Caco-2 (cell line): ENCODE measurements around the gene YRDC. TPM values are rescaled to one million over a fixed set of nuclear protein-coding genes. Genes with fewer than 3 reads are reported as not detected.

Experiments
- BruUV-seq: library from RNA; stranded (reverse); fragments of 400-500 nt; replicated peaks from 2 replicates; lab custom pipeline; 2021; lab: Mats Ljungman, UMichigan
- CTCF ChIA-PET: fragments of 300-600 bp; sonication (Branson Sonifier 250); formaldehyde crosslinking; loops from one replicate; lab custom pipeline; 2022; ENCODE audit warnings: antibody characterized with exemption; lab: Charles Lee
- POLR2A ChIA-PET: fragments of 300-600 bp; sonication (Branson Sonifier 250); formaldehyde crosslinking; loops from one replicate; lab custom pipeline; 2022; ENCODE audit warnings: antibody characterized with exemption; lab: Charles Lee
- DNase-seq, 2 experiments: peaks; one replicate each; pipeline versions ENCODE4 v3.0.0 to v3.0.0-alpha.2; 2020 to 2022
- H3K27me3 ChIP-seq: replicated peaks from 2 replicates; pipeline ENCODE4 v1.6.0; 2011; ENCODE audit warnings: low read length; ENCODE audit not compliant: control insufficient read depth, insufficient read depth
- H3K36me3 ChIP-seq: 2 replicates; pipeline ENCODE4 v1.5.1; 2011; ENCODE audit warnings: low read length; ENCODE audit not compliant: control insufficient read depth, insufficient read depth
- H3K4me1 ChIP-seq: fragments of 250-450 bp; sonication (Bioruptor Pico); 2 replicates; pipeline ENCODE4 v1.5.1; 2020; ENCODE audit warnings: mild to moderate bottlenecking
- H3K4me3 ChIP-seq: 2 replicates; pipeline ENCODE4 v1.5.1; 2011; ENCODE audit warnings: low read depth, mild to moderate bottlenecking, control low read depth, low read length
- H3K9me3 ChIP-seq: fragments of 250-450 bp; sonication (Bioruptor Pico); 2 replicates; pipeline ENCODE4 v1.5.1; 2020; ENCODE audit warnings: mild to moderate bottlenecking, moderate library complexity
- H3K27ac Mint-ChIP-seq: one replicate; pipeline ENCODE4 v1.8.0; 2022; ENCODE audit warnings: mixed read lengths; ENCODE audit not compliant: unreplicated experiment
- H3K27me3 Mint-ChIP-seq: one replicate; pipeline ENCODE4 v1.8.0; 2022; ENCODE audit warnings: mixed read lengths; ENCODE audit not compliant: insufficient read depth, unreplicated experiment
- H3K36me3 Mint-ChIP-seq: one replicate; pipeline ENCODE4 v1.8.0; 2022; ENCODE audit warnings: mild to moderate bottlenecking, mixed read lengths; ENCODE audit not compliant: insufficient read depth, unreplicated experiment
- H3K4me1 Mint-ChIP-seq: one replicate; pipeline ENCODE4 v1.8.0; 2022; ENCODE audit warnings: low read depth, mixed read lengths; ENCODE audit not compliant: unreplicated experiment
- H3K4me3 Mint-ChIP-seq: one replicate; pipeline ENCODE4 v1.8.0; 2022; ENCODE audit warnings: mild to moderate bottlenecking, moderate library complexity, mixed read lengths; ENCODE audit not compliant: unreplicated experiment
- H3K9me3 Mint-ChIP-seq: one replicate; pipeline ENCODE4 v1.8.0; 2022; ENCODE audit warnings: mixed read lengths; ENCODE audit not compliant: unreplicated experiment
- CTCF ChIP-seq, 2 experiments: fragments of 200-600 bp in 1 of 2; IDR thresholded peaks; 1 replicate in 1 of 2; 2 replicates in 1 of 2; pipeline versions ENCODE4 v1.5.1 to v1.8.0; 2011 to 2022; ENCODE audit warnings: antibody characterized with exemption in 1 of 2, control low read depth in 1 of 2, inconsistent platforms in 1 of 2, low read depth in 1 of 2, low read length in 1 of 2, mild to moderate bottlenecking in 1 of 2, moderate library complexity in 1 of 2; ENCODE audit not compliant: insufficient read depth in 1 of 2, severe bottlenecking in 1 of 2, unreplicated experiment in 1 of 2
- intact Hi-C: fragments of 100-400 bp; cut with micrococcal nuclease; formaldehyde crosslinking; loops from one replicate; pipeline ENCODE4 v1.10.0; 2022; ENCODE audit not compliant: unreplicated experiment
- total RNA-seq: library from RNA; stranded (reverse); gene quantifications from 2 replicates; pipeline ENCODE4 v1.2.3, GENCODE V29; 2022

YRDC gene
- total RNA-seq, 1 experiment from 2014 or later = 10.3 TPM

DNA sequence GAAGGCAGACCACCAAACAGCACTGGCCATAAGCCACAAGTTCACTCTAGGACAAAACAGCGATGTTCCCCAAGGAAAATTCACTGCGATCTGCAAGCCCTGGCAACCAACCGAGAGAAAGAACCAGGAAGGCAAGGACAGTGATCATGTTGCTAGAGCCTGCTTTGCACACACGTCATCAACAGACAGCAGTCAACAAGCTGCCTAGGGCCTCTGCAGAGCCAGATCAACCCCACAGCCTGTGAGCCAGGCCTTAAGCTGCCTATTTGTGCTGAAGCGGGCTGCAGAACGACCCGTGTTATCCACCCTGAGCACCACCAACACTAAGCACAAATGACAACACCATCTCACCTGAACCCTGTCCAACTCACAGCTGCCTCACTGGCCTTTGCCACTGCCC, 6.2 kb upstream of the YRDC start:
- Histone ChIP-seq H3K9me3 (no peaks in the 10 kb centered on the region), H3K4me3 (no peak overlapping the region), H3K4me1 (peaks cover under 1% of the 10 kb centered on the region; the same call in 1 of the 2 replicates), H3K36me3 (no peaks in the 10 kb centered on the region), H3K27me3 (no peaks in the 10 kb centered on the region)
- H3K27ac Mint-ChIP-seq = no peak overlapping the region
- no TSS peak for BruUV-seq
- no peak overlapping the region for H3K4me3 Mint-ChIP-seq
- DNase-seq = no peak
- intact Hi-C loops = loop anchor here (5.0 kb wide), 1 partner anchor 43 kb away; the partner anchor contains the start of gene MTF1
- H3K4me1 Mint-ChIP-seq = no peaks in the 10 kb centered on the region
- POLR2A ChIA-PET = no interaction called here
- H3K36me3 Mint-ChIP-seq = peaks cover 47% of the 10 kb centered on the region
- H3K27me3 Mint-ChIP-seq = no peaks in the 10 kb centered on the region
- no peak for TF ChIP-seq CTCF (IDR thresholded peaks at IDR 0.05; ENCODE audit: insufficient read depth in 1 of 2, low read depth in 1 of 2, low read length in 1 of 2, severe bottlenecking in 1 of 2, unreplicated experiment in 1 of 2)
- CTCF ChIA-PET = no interaction called here
- H3K9me3 Mint-ChIP-seq = no peaks in the 10 kb centered on the region

- no TSS peak for BruUV-seq
- Histone ChIP-seq H3K9me3 (no peaks in the 10 kb centered on the region), H3K27me3 (no peaks in the 10 kb centered on the region), H3K4me3 (no peak overlapping the region), H3K36me3 (no peaks in the 10 kb centered on the region), H3K4me1 (peaks cover 5% of the 10 kb centered on the region; the same call in 1 of the 2 replicates)
- POLR2A ChIA-PET = no interaction called here
- no peak overlapping the region for H3K27ac Mint-ChIP-seq
- peaks cover 54% of the 10 kb centered on the region for H3K36me3 Mint-ChIP-seq
- H3K27me3 Mint-ChIP-seq = no peaks in the 10 kb centered on the region
- TF ChIP-seq CTCF (IDR thresholded peaks at IDR 0.05; ENCODE audit: insufficient read depth in 1 of 2, low read depth in 1 of 2, low read length in 1 of 2, severe bottlenecking in 1 of 2, unreplicated experiment in 1 of 2) = no peak
- H3K9me3 Mint-ChIP-seq = no peaks in the 10 kb centered on the region
- H3K4me1 Mint-ChIP-seq = no peaks in the 10 kb centered on the region
- DNase-seq = no peak
- CTCF ChIA-PET = no interaction called here
- intact Hi-C loops = loop anchor here (5.0 kb wide), 1 partner anchor 44 kb away; the partner anchor contains the start of gene MTF1
- no peak overlapping the region for H3K4me3 Mint-ChIP-seq
Measured at GRCh38 chr1:37813529-37814145, 5.6 kb upstream of the YRDC start.

- Mint-ChIP-seq H3K4me1 (no peaks in the 10 kb centered on the region), H3K36me3 (peaks cover 66% of the 10 kb centered on the region), H3K4me3 (no peak overlapping the region), H3K27ac (no peak overlapping the region), H3K9me3 (no peaks in the 10 kb centered on the region), H3K27me3 (no peaks in the 10 kb centered on the region)
- Histone ChIP-seq H3K4me3 (no peak overlapping the region), H3K36me3 (no peaks in the 10 kb centered on the region), H3K9me3 (no peaks in the 10 kb centered on the region), H3K4me1 (peaks cover 10% of the 10 kb centered on the region; the same call in 1 of the 2 replicates), H3K27me3 (no peaks in the 10 kb centered on the region)
- intact Hi-C loops = loop anchor here (5.0 kb wide), 1 partner anchor 46 kb away; the partner anchor contains the start of gene MTF1
- ChIA-PET CTCF (interaction anchor here (0.9 kb wide), 1 partner anchor 48 kb away, joined by 4 read pairs; the partner anchor contains the start of gene MTF1), POLR2A (no interaction called here)
- peak; percentile 66 to 75 for DNase-seq
- no TSS peak for BruUV-seq
- TF ChIP-seq CTCF (IDR thresholded peaks at IDR 0.05; ENCODE audit: insufficient read depth in 1 of 2, low read depth in 1 of 2, low read length in 1 of 2, severe bottlenecking in 1 of 2, unreplicated experiment in 1 of 2) = peak; percentile 56 to 75
Measured at GRCh38 chr1:37811027-37811655, 3.1 kb upstream of the YRDC start.
